HCT116 (cell line): ENCODE data around the gene DONSON.
A peak's percentile ranks its signal among the peaks of the same experiment; 100 is the strongest.

Experiments used
- EZH2phosphoT487 ChIP-seq: fragments of 200-600 bp; IDR thresholded peaks from 2 replicates; pipeline ENCODE4 v1.6.1; 2018; ENCODE audit warnings: antibody characterized with exemption, borderline replicate concordance
- FOSL1 ChIP-seq: IDR thresholded peaks from 2 replicates; pipeline ENCODE4 v1.6.1; 2012; ENCODE audit warnings: low read depth
- POLR2A ChIP-seq: IDR thresholded peaks from 2 replicates; pipeline ENCODE4 v1.7.0; 2011; ENCODE audit warnings: borderline replicate concordance; ENCODE audit not compliant: insufficient read depth, insufficient read length; ENCODE audit errors: extremely low read depth
- ZNF274 ChIP-seq: fragments of 200-500 bp; sonication (Bioruptor generic); IDR thresholded peaks from 2 replicates; pipeline ENCODE4 v1.6.1; 2014; ENCODE audit warnings: mild to moderate bottlenecking, low read depth, low read length, inconsistent platforms
- TF ChIP-seq, protein P1 (sequence below): IDR thresholded peaks from 2 replicates; pipeline ENCODE4 v1.6.1; 2012
- TF ChIP-seq, protein P2 (sequence below), 3 experiments: fragments of 200-600 bp in 1 of 3; sonication (generic) in 1 of 3; IDR thresholded peaks in 2 of 3; conservative IDR thresholded peaks in 1 of 3; 2 replicates each; pipeline ENCODE4 v1.5.1; 2012 to 2017; ENCODE audit warnings: low read depth in 2 of 3, low read length in 2 of 3, antibody characterized with exemption in 1 of 3, borderline replicate concordance in 1 of 3, control low read depth in 1 of 3, mild to moderate bottlenecking in 1 of 3, mixed read lengths in 1 of 3, mixed run types in 1 of 3, moderate library complexity in 1 of 3; ENCODE audit not compliant: insufficient read depth in 1 of 3
- TF ChIP-seq, protein P3 (sequence below): IDR thresholded peaks from 2 replicates; pipeline ENCODE4 v1.6.1; 2012
- TF ChIP-seq, protein P4 (sequence below): IDR thresholded peaks from 2 replicates; pipeline ENCODE4 v1.6.1; 2012; ENCODE audit warnings: low read depth

DNA sequence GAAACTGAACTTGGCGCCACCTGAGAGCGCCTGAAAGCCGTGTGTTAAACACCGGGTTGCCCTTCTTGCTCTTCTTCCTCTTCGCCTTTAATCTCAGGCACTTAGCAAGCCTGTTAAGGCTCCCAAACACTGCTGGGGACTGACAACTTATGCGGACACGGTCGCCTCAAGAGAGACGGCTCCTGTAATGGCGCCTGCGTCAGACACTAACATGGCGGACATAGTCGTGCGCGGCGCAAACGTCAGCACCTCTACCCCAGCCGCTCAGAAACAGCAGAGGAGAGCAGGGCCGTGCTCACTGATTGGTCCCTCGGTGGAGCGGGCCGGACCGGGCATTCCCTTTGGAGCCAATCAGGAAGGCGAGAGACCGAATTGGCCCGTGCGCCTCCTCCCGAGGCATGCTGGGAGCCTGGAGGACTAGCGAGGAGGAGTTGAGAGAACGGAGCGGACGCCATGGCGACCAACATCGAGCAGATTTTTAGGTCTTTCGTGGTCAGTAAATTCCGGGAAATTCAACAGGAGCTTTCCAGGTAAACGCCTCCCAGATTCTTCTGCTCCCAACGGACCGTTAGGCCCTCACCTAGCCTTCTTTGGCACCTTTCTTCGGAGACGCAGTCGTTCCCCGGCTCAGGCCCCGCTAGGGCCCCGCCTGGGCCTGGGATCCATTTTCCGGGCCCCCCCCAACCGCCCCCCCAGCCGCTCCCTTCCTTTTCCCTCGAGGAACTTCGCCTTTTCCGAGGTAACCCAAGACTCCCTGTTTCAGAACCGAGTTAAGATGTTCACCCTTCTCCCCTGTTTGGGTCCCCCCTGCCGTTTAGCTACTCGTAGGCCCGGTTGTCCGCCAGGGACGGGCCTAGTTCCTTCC, 45.6 kb downstream of the DONSON start, which contains the start of gene SON:
- TF ChIP-seq, protein P1, sequence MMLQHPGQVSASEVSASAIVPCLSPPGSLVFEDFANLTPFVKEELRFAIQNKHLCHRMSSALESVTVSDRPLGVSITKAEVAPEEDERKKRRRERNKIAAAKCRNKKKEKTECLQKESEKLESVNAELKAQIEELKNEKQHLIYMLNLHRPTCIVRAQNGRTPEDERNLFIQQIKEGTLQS: no peak
- TF ChIP-seq, protein P2, sequence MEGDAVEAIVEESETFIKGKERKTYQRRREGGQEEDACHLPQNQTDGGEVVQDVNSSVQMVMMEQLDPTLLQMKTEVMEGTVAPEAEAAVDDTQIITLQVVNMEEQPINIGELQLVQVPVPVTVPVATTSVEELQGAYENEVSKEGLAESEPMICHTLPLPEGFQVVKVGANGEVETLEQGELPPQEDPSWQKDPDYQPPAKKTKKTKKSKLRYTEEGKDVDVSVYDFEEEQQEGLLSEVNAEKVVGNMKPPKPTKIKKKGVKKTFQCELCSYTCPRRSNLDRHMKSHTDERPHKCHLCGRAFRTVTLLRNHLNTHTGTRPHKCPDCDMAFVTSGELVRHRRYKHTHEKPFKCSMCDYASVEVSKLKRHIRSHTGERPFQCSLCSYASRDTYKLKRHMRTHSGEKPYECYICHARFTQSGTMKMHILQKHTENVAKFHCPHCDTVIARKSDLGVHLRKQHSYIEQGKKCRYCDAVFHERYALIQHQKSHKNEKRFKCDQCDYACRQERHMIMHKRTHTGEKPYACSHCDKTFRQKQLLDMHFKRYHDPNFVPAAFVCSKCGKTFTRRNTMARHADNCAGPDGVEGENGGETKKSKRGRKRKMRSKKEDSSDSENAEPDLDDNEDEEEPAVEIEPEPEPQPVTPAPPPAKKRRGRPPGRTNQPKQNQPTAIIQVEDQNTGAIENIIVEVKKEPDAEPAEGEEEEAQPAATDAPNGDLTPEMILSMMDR (IDR thresholded peaks at IDR 0.05 in 2 of 3, conservative IDR thresholded peaks at IDR 0.05 in 1 of 3; ENCODE audit: borderline replicate concordance in 1 of 3, insufficient read depth in 1 of 3, low read depth in 2 of 3, low read length in 2 of 3): no peak
- TF ChIP-seq POLR2A: peak; percentile 82
- TF ChIP-seq, protein P3, sequence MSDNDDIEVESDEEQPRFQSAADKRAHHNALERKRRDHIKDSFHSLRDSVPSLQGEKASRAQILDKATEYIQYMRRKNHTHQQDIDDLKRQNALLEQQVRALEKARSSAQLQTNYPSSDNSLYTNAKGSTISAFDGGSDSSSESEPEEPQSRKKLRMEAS: no peak
- TF ChIP-seq EZH2phosphoT487: no peak
- TF ChIP-seq, protein P4, sequence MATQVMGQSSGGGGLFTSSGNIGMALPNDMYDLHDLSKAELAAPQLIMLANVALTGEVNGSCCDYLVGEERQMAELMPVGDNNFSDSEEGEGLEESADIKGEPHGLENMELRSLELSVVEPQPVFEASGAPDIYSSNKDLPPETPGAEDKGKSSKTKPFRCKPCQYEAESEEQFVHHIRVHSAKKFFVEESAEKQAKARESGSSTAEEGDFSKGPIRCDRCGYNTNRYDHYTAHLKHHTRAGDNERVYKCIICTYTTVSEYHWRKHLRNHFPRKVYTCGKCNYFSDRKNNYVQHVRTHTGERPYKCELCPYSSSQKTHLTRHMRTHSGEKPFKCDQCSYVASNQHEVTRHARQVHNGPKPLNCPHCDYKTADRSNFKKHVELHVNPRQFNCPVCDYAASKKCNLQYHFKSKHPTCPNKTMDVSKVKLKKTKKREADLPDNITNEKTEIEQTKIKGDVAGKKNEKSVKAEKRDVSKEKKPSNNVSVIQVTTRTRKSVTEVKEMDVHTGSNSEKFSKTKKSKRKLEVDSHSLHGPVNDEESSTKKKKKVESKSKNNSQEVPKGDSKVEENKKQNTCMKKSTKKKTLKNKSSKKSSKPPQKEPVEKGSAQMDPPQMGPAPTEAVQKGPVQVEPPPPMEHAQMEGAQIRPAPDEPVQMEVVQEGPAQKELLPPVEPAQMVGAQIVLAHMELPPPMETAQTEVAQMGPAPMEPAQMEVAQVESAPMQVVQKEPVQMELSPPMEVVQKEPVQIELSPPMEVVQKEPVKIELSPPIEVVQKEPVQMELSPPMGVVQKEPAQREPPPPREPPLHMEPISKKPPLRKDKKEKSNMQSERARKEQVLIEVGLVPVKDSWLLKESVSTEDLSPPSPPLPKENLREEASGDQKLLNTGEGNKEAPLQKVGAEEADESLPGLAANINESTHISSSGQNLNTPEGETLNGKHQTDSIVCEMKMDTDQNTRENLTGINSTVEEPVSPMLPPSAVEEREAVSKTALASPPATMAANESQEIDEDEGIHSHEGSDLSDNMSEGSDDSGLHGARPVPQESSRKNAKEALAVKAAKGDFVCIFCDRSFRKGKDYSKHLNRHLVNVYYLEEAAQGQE: no peak
- no peak for TF ChIP-seq ZNF274
- no peak for TF ChIP-seq FOSL1
